Measurements from ENCODE around the gene IGSF9. TPM values are rescaled to one million over a fixed set of nuclear protein-coding genes. Genes with fewer than 3 reads are reported as not detected.
A peak's percentile ranks its signal among the peaks of the same experiment; 100 is the strongest.

The IGSF9 gene
- total and polyA plus RNA-seq, 10 of the 15 experiments (the other 5 are each of a cell fraction or from before 2014, with no cell fraction given) = 0.04 to 0.07 TPM; not detected in 8

GRCh38 chr1:159891275-159892157 lies 53.9 kb downstream of the IGSF9 start (continued):
- TF ChIP-seq SMC3 (IDR thresholded peaks at IDR 0.05; ENCODE audit: borderline replicate concordance, low read length) = peak; percentile 99
- TF ChIP-seq RUNX3 (IDR thresholded peaks at IDR 0.05; ENCODE audit: low read length) = peak; percentile 53; the same call in 1 of the 2 replicates
- no peak for TF ChIP-seq ZBTB4 (CRISPR knock-in tag; IDR thresholded peaks at IDR 0.05)
- TF ChIP-seq RELA (IDR thresholded peaks at IDR 0.05; ENCODE audit: borderline replicate concordance, partially characterized antibody) = peak; percentile 11
- TF ChIP-seq CUX1 (IDR thresholded peaks at IDR 0.05; ENCODE audit: insufficient replicate concordance, low read depth, low read length) = no peak
- TF ChIP-seq EGR1 (IDR thresholded peaks at IDR 0.05; ENCODE audit: borderline replicate concordance in 1 of 2, low read depth in 2 of 2, low read length in 2 of 2) = peak; percentile 50 to 97
- TF ChIP-seq CREB1 (IDR thresholded peaks at IDR 0.05; ENCODE audit: low read depth) = 0 out of 2 replicates have a peak, but pooled peaks have one; percentile 38
- no peak for TF ChIP-seq JUND (IDR thresholded peaks at IDR 0.05; ENCODE audit: low read depth, low read length)
- TF ChIP-seq ZNF592 (IDR thresholded peaks at IDR 0.05) = peak; percentile 86; the same call in 1 of the 2 replicates
- TF ChIP-seq GATAD2B (conservative IDR thresholded peaks at IDR 0.05; ENCODE audit: low read depth) = 0 out of 2 replicates have a peak, but pooled peaks have one; percentile 41
- TF ChIP-seq SUZ12 (IDR thresholded peaks at IDR 0.05; ENCODE audit: unreplicated experiment) = no peak
- 0 out of 2 replicates have a peak, but pooled peaks have one; percentile 22 for TF ChIP-seq IKZF1 (conservative IDR thresholded peaks at IDR 0.05)
